ENCODE results near the gene MINDY1.
A peak's percentile ranks its signal among the peaks of the same experiment; 100 is the strongest.

The MINDY1 gene

DNA sequence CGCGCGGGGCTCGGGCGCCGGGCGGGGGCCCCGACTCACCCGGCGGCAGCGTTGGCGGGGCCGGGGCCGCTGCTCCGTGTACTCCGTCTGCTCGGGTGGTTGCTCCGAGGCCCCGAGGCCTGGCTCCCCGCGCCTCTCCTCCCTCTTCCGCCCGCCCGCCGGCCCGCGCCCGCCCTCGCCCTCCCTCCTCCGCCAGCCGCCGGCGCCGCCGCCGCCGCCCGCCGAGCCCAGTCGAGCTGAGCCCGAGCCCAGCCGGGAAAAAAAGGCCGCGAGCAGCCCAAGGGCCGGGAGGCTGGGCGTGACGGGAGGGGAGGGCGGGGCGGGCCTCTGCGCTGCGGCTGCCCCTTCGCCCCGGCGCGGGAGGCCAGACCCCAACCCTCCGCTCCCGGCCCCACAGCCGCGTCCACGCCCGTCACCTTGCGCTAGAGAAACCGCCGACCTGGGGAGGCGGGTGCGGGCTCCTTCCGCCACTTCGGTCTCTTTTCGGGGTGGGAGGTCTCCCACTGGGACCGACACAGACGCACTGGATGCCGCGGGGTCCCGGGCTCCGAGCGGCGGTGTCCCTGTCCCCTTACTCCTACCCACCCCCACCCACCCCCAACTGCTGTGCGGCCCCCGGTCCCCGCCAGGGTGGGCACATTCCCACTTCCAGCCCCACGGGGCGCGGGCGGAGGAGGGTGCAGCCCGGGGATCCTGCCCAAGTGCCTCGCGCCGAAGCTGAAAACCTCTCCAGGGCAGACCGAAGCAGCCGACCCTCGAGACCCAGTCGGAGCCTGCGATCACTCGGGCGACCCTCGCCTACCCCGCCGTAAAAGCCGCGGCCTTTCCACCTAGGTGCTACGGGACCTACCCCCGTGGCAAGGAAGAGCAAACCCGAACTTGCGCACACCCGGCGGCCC, 31.9 kb downstream of the MINDY1 start, which contains the start of gene CERS2:
Gene CERS2, minus strand, starts transcription at position 256 of the 899 bp plus-strand sequence. CDS start 5,745 bp downstream, outside the sequence.
- Mint-ChIP-seq H3K4me1 (peaks cover 64% of the 10 kb centered on the region), H3K9me3 (no peaks in the 10 kb centered on the region), H3K27me3 (ENCODE audit: low read depth, poor library complexity) (peaks cover 3% of the 10 kb centered on the region), H3K4me3 (peak within 1 kb of the TSS; percentile 84), H3K36me3 (ENCODE audit: low read depth) (no peaks in the 10 kb centered on the region), H3K27ac (peak within 1 kb of the TSS; percentile 93)
- DNase-seq = peak; percentile 88
- TF ChIP-seq, protein P1, sequence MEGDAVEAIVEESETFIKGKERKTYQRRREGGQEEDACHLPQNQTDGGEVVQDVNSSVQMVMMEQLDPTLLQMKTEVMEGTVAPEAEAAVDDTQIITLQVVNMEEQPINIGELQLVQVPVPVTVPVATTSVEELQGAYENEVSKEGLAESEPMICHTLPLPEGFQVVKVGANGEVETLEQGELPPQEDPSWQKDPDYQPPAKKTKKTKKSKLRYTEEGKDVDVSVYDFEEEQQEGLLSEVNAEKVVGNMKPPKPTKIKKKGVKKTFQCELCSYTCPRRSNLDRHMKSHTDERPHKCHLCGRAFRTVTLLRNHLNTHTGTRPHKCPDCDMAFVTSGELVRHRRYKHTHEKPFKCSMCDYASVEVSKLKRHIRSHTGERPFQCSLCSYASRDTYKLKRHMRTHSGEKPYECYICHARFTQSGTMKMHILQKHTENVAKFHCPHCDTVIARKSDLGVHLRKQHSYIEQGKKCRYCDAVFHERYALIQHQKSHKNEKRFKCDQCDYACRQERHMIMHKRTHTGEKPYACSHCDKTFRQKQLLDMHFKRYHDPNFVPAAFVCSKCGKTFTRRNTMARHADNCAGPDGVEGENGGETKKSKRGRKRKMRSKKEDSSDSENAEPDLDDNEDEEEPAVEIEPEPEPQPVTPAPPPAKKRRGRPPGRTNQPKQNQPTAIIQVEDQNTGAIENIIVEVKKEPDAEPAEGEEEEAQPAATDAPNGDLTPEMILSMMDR (IDR thresholded peaks at IDR 0.05) = no peak

DNA sequence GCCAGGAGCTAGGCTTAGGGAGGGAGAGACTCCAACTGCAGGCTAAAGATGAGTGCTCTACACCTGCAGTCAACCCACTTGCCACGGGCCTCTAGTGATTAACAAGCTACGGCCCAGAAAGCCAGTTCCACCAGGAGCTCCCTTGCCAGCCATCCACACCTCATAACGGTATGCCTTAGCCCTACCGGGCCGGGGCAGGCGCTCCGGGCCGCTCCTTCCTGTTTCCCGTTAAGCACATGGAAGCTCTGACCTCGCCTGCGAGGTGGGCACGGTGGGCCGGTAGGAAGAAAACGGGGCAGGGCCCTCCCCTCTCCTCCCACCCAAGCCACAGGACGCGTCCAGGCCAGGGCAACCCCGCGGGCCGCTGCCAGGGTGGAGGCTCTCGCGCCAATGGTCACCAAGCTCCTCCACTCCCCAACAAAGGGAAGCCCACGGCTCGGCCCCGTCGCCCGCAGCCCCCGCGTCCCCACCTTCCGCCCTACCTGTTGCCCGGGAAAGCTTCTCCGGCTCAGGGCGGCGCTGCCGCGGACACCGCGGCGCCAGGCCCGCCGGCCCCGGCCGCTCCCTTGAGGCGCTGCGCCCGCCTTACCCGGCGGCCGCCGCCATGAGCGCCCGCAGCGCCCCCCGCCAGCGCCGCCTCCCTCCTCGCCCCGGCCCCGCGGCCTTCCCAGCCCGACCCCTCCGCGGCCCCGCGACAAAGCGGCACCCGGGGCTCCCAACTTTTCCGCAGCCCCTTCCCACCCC, 32.7 kb downstream of the MINDY1 start:
- H3K4me1 Mint-ChIP-seq = peaks cover 57% of the 10 kb centered on the region
- no peaks in the 10 kb centered on the region for H3K9me3 Mint-ChIP-seq
- no peak for DNase-seq
- H3K27ac Mint-ChIP-seq = peak overlapping the region; percentile 93
- peaks cover under 1% of the 10 kb centered on the region for H3K36me3 Mint-ChIP-seq (ENCODE audit: low read depth)
- TF ChIP-seq, protein P1 (IDR thresholded peaks at IDR 0.05) = no peak
- H3K27me3 Mint-ChIP-seq (ENCODE audit: low read depth, poor library complexity) = peaks cover 3% of the 10 kb centered on the region
- peak overlapping the region; percentile 84 for H3K4me3 Mint-ChIP-seq

DNA sequence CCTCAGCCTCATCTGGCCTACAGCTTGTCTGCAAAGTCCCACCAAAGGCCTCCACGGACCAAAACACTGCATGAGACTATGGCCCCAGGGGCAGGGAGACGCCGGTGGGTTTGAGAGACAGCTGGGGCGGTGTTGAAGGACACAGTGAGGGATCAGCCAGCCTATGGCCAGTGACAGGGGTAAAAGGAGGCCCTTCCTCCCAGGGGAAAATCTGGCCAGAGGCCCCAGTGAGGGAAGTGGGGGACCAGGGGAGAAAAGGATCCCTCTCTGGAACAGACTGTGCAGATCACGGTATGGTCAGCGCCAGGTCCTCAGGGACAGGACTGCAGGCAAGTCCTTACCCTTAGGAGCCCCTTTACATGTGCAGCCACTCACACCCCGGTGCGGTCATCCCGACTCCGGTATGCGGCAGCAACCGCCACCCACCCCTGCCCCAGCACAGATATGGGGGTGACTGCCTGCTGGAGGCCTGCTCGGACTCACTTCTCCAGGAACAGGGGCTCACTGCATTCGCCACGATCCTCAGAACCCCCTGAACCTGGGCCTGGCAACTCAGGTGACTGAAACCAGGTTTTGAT, 33.4 kb downstream of the MINDY1 start:
- peaks cover 57% of the 10 kb centered on the region for H3K4me1 Mint-ChIP-seq
- H3K36me3 Mint-ChIP-seq (ENCODE audit: low read depth) = peaks cover 6% of the 10 kb centered on the region
- TF ChIP-seq, protein P1 (IDR thresholded peaks at IDR 0.05) = no peak
- peak overlapping the region; percentile 93 for H3K27ac Mint-ChIP-seq
- no peaks in the 10 kb centered on the region for H3K9me3 Mint-ChIP-seq
- peak overlapping the region; percentile 84 for H3K4me3 Mint-ChIP-seq
- peak; percentile 28 for DNase-seq
- peaks cover 3% of the 10 kb centered on the region for H3K27me3 Mint-ChIP-seq (ENCODE audit: low read depth, poor library complexity)

DNA sequence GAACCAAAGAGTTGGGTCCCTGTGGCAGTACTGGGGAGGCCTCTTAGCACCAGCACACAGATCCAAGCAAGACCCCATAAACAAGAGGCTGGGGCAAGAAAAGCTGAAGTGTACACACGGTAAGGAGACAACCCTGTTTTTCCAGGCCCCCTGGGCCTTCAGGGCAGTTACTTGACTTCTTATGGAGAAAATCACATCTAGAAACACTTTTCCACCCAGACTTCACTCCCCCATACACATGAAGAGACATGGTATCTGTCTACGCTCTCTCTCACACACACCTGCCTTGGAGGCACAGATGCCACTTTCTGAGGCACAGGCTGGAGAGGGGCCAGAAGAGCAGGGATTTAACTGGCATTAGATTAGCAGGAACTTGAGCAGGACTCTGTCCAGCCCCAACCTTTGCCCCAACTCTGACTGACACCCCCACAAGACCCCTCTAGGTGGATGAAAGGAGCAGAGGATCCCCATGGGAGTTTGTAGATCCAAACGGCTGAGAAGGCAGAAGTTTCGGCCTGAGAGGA, 34.2 kb downstream of the MINDY1 start:
- no peak for DNase-seq
- peaks cover 55% of the 10 kb centered on the region for H3K4me1 Mint-ChIP-seq

More for the DNA sequence above, 34.2 kb downstream of the MINDY1 start:
- Mint-ChIP-seq H3K4me3 (peak overlapping the region; percentile 84), H3K36me3 (ENCODE audit: low read depth) (peaks cover 14% of the 10 kb centered on the region), H3K9me3 (no peaks in the 10 kb centered on the region), H3K27me3 (ENCODE audit: low read depth, poor library complexity) (peaks cover 3% of the 10 kb centered on the region), H3K27ac (peak overlapping the region; percentile 93)
- TF ChIP-seq, protein P1 (IDR thresholded peaks at IDR 0.05) = no peak
